Activated T-cell treated with anti-CD3 and anti-CD28 coated beads, Interleukin-2, amount 50 U/mL, for 4 hours (primary cell): ENCODE measurements around the gene LIN7A. TPM values are rescaled to one million over a fixed set of nuclear protein-coding genes. Genes with fewer than 3 reads are reported as not detected.

Experiments used
- ATAC-seq, 2 donors: fragments of 200-7000 bp; cut with Tn5 transposase; one replicate each; pipeline ENCODE4 v1.10.0; 2021
- DNase-seq: peaks from one replicate; pipeline ENCODE4 v3.0.0-alpha.2; 2020
- H3K27me3 Mint-ChIP-seq: one replicate; pipeline ENCODE4 v1.8.0; 2021; ENCODE audit warnings: low read depth, mixed read lengths
- H3K36me3 Mint-ChIP-seq: one replicate; pipeline ENCODE4 v1.8.0; 2022; ENCODE audit warnings: mixed read lengths; ENCODE audit not compliant: insufficient read depth
- H3K4me1 Mint-ChIP-seq: one replicate; pipeline ENCODE4 v1.8.0; 2021; ENCODE audit warnings: low read depth, mixed read lengths
- H3K4me3 Mint-ChIP-seq: one replicate; pipeline ENCODE4 v1.8.0; 2021; ENCODE audit warnings: mild to moderate bottlenecking, moderate library complexity, mixed read lengths
- H3K9me3 Mint-ChIP-seq: one replicate; pipeline ENCODE4 v1.8.0; 2021; ENCODE audit warnings: mixed read lengths
- total RNA-seq, 3 donors: library from RNA; stranded (reverse); gene quantifications; one replicate each; pipeline ENCODE4 v1.2.1, GENCODE V29; 2021

The LIN7A gene
- total RNA-seq, result under 1 TPM in 1 of 3 donors, not detected in 2; 0.13 TPM

GRCh38 chr12:80937391-80938238 is at the start of gene LIN7A:
Gene LIN7A, minus strand, starts transcription at chr12:80937934. Its CDS starts 212 bp downstream, at chr12:80937722.
- ATAC-seq (no peak), DNase-seq (no peak)
- peaks cover 22% of the 10 kb centered on the region for H3K27me3 Mint-ChIP-seq
- H3K4me3 Mint-ChIP-seq, result no peak within 1 kb of the TSS
- no peaks in the 10 kb centered on the region for H3K4me1 Mint-ChIP-seq
- no peaks in the 10 kb centered on the region for H3K9me3 Mint-ChIP-seq
- H3K36me3 Mint-ChIP-seq, result no peaks in the 10 kb centered on the region

GRCh38 chr12:80986224-80986623 is 48.5 kb upstream of the LIN7A start:
- no peak overlapping the region for H3K4me3 Mint-ChIP-seq
- H3K36me3 Mint-ChIP-seq, result no peaks in the 10 kb centered on the region
- peaks cover 19% of the 10 kb centered on the region for H3K9me3 Mint-ChIP-seq
- no peaks in the 10 kb centered on the region for H3K4me1 Mint-ChIP-seq
- no peaks in the 10 kb centered on the region for H3K27me3 Mint-ChIP-seq
- no peak for ATAC-seq
- no peak for DNase-seq

- H3K4me1 Mint-ChIP-seq, result no peaks in the 10 kb centered on the region
- no peak for DNase-seq
- H3K9me3 Mint-ChIP-seq, result peaks cover 9% of the 10 kb centered on the region
- ATAC-seq, result no peak
- no peaks in the 10 kb centered on the region for H3K27me3 Mint-ChIP-seq
- no peak overlapping the region for H3K4me3 Mint-ChIP-seq
- H3K36me3 Mint-ChIP-seq, result no peaks in the 10 kb centered on the region
Observed at GRCh38 chr12:80979816-80980215, 42.1 kb upstream of the LIN7A start.

- Mint-ChIP-seq H3K36me3 (no peaks in the 10 kb centered on the region), H3K4me1 (no peaks in the 10 kb centered on the region)
Observed at GRCh38 chr12:80979251-80979650, 41.5 kb upstream of the LIN7A start.

GRCh38 chr12:80977346-80977745 is 39.6 kb upstream of the LIN7A start:
- peaks cover 4% of the 10 kb centered on the region for H3K9me3 Mint-ChIP-seq
- no peak for DNase-seq

More at GRCh38 chr12:80979251-80979650, 41.5 kb upstream of the LIN7A start:
- DNase-seq (no peak), ATAC-seq (no peak)
- H3K27me3 Mint-ChIP-seq, result no peaks in the 10 kb centered on the region
- peaks cover 9% of the 10 kb centered on the region for H3K9me3 Mint-ChIP-seq
- H3K4me3 Mint-ChIP-seq, result no peak overlapping the region

GRCh38 chr12:80968326-80968725 is 30.6 kb upstream of the LIN7A start:
- Mint-ChIP-seq H3K36me3 (no peaks in the 10 kb centered on the region), H3K27me3 (no peaks in the 10 kb centered on the region), H3K4me1 (no peaks in the 10 kb centered on the region), H3K9me3 (no peaks in the 10 kb centered on the region), H3K4me3 (no peak overlapping the region)
- no peak for ATAC-seq
- DNase-seq, result no peak

More at GRCh38 chr12:80977346-80977745, 39.6 kb upstream of the LIN7A start:
- no peaks in the 10 kb centered on the region for H3K36me3 Mint-ChIP-seq
- no peak for ATAC-seq
- no peaks in the 10 kb centered on the region for H3K4me1 Mint-ChIP-seq
- no peaks in the 10 kb centered on the region for H3K27me3 Mint-ChIP-seq
- no peak overlapping the region for H3K4me3 Mint-ChIP-seq

- Mint-ChIP-seq H3K36me3 (no peaks in the 10 kb centered on the region), H3K27me3 (no peaks in the 10 kb centered on the region)
- ATAC-seq, result no peak
Observed at GRCh38 chr12:80967565-80967964, 29.8 kb upstream of the LIN7A start.

GRCh38 chr12:80966001-80966400 is 28.3 kb upstream of the LIN7A start:
- H3K27me3 Mint-ChIP-seq, result no peaks in the 10 kb centered on the region
- no peak overlapping the region for H3K4me3 Mint-ChIP-seq
- no peak for ATAC-seq

More at GRCh38 chr12:80967565-80967964, 29.8 kb upstream of the LIN7A start:
- DNase-seq, result no peak
- Mint-ChIP-seq H3K9me3 (no peaks in the 10 kb centered on the region), H3K4me3 (no peak overlapping the region), H3K4me1 (no peaks in the 10 kb centered on the region)

GRCh38 chr12:80958162-80958561 is 20.4 kb upstream of the LIN7A start:
- Mint-ChIP-seq H3K27me3 (no peaks in the 10 kb centered on the region), H3K9me3 (peaks cover 4% of the 10 kb centered on the region)

More at GRCh38 chr12:80966001-80966400, 28.3 kb upstream of the LIN7A start:
- Mint-ChIP-seq H3K36me3 (no peaks in the 10 kb centered on the region), H3K4me1 (no peaks in the 10 kb centered on the region), H3K9me3 (peaks cover 2% of the 10 kb centered on the region)
- no peak for DNase-seq

GRCh38 chr12:80954857-80955520 is 17.3 kb upstream of the LIN7A start:
- ATAC-seq (no peak), DNase-seq (no peak)
- Mint-ChIP-seq H3K36me3 (no peaks in the 10 kb centered on the region), H3K4me1 (no peaks in the 10 kb centered on the region), H3K27me3 (no peaks in the 10 kb centered on the region), H3K9me3 (no peaks in the 10 kb centered on the region), H3K4me3 (no peak overlapping the region)

More at GRCh38 chr12:80958162-80958561, 20.4 kb upstream of the LIN7A start:
- no peak overlapping the region for H3K4me3 Mint-ChIP-seq
- no peak for DNase-seq
- H3K36me3 Mint-ChIP-seq, result no peaks in the 10 kb centered on the region
- ATAC-seq, result no peak
- no peaks in the 10 kb centered on the region for H3K4me1 Mint-ChIP-seq

- Mint-ChIP-seq H3K4me1 (no peaks in the 10 kb centered on the region), H3K9me3 (no peaks in the 10 kb centered on the region), H3K4me3 (no peak overlapping the region), H3K36me3 (no peaks in the 10 kb centered on the region), H3K27me3 (no peaks in the 10 kb centered on the region)
- ATAC-seq, result no peak
- DNase-seq, result no peak
Observed at GRCh38 chr12:80952443-80952842, 14.7 kb upstream of the LIN7A start.

GRCh38 chr12:80946591-80946990 is 8.9 kb upstream of the LIN7A start:
- Mint-ChIP-seq H3K4me3 (no peak overlapping the region), H3K36me3 (no peaks in the 10 kb centered on the region)
- no peak for DNase-seq

GRCh38 chr12:80943338-80943737 is 5.6 kb upstream of the LIN7A start:
- no peak overlapping the region for H3K4me3 Mint-ChIP-seq

More at GRCh38 chr12:80946591-80946990, 8.9 kb upstream of the LIN7A start:
- H3K4me1 Mint-ChIP-seq, result no peaks in the 10 kb centered on the region
- ATAC-seq, result no peak
- no peaks in the 10 kb centered on the region for H3K9me3 Mint-ChIP-seq
- no peaks in the 10 kb centered on the region for H3K27me3 Mint-ChIP-seq

GRCh38 chr12:80941916-80942315 is 4.2 kb upstream of the LIN7A start:
- H3K9me3 Mint-ChIP-seq, result no peaks in the 10 kb centered on the region
- peaks cover 11% of the 10 kb centered on the region for H3K27me3 Mint-ChIP-seq
- no peak for DNase-seq
- no peaks in the 10 kb centered on the region for H3K36me3 Mint-ChIP-seq
- H3K4me3 Mint-ChIP-seq, result no peak overlapping the region
- ATAC-seq, result no peak
- H3K4me1 Mint-ChIP-seq, result no peaks in the 10 kb centered on the region

More at GRCh38 chr12:80943338-80943737, 5.6 kb upstream of the LIN7A start:
- Mint-ChIP-seq H3K9me3 (no peaks in the 10 kb centered on the region), H3K4me1 (no peaks in the 10 kb centered on the region), H3K27me3 (peaks cover 5% of the 10 kb centered on the region), H3K36me3 (no peaks in the 10 kb centered on the region)
- ATAC-seq (no peak), DNase-seq (no peak)
